GM18507 (cell line): Measurements from ENCODE around the gene EXOSC6.
"Not testable (repeated sequence)": the region's sequence is repeated elsewhere in the genome, so short reads cannot be mapped to it uniquely, and the experiment has no call there.

ENCODE experiments used
- DNase-seq: peaks from one replicate; pipeline ENCODE4 v3.0.0; 2011; ENCODE audit warnings: low read depth; ENCODE audit not compliant: insufficient read length; ENCODE audit errors: extremely low spot score
- FAIRE-seq: peaks from 2 replicates; lab custom pipeline; 2011; peaks lifted over from hg19 to GRCh38; lab: Jason Lieb, UNC

The EXOSC6 gene

GRCh38 chr16:70251629-70252354, at the start of gene EXOSC6:
TSS of gene EXOSC6 (minus strand) at chr16:70251940. CDS start at chr16:70251900, 40 bp downstream.
- peak; percentile 94 for DNase-seq
- FAIRE-seq: peak; percentile 70

- FAIRE-seq (no peak), DNase-seq (no peak)
Measured at GRCh38 chr16:70301121-70301520, 49.4 kb upstream of the EXOSC6 start.

GRCh38 chr16:70298988-70299938, 47.5 kb upstream of the EXOSC6 start, which contains the start of gene DDX19B:
TSS of gene DDX19B (plus strand) at chr16:70299186. CDS start at chr16:70299298, 112 bp downstream.
- DNase-seq (no peak), FAIRE-seq (peak; percentile 71)

GRCh38 chr16:70295634-70296033, 43.9 kb upstream of the EXOSC6 start:
- FAIRE-seq (no peak), DNase-seq (no peak)

- DNase-seq: no peak
- FAIRE-seq: no peak
Measured at GRCh38 chr16:70294385-70295025, 42.8 kb upstream of the EXOSC6 start.

GRCh38 chr16:70292148-70292547, 40.4 kb upstream of the EXOSC6 start:
- not testable (repeated sequence) for FAIRE-seq, DNase-seq

GRCh38 chr16:70290949-70291519, 39.3 kb upstream of the EXOSC6 start:
- no peak for FAIRE-seq

GRCh38 chr16:70289229-70290094, 37.7 kb upstream of the EXOSC6 start, which contains the start of gene AARS1:
TSS of gene AARS1 (minus strand) at chr16:70289506. CDS start at chr16:70282763, 6,743 bp downstream.
- peak; percentile 89 for FAIRE-seq
- DNase-seq: peak; percentile 86

More at GRCh38 chr16:70290949-70291519, 39.3 kb upstream of the EXOSC6 start:
- no peak for DNase-seq

GRCh38 chr16:70287304-70287971, 35.7 kb upstream of the EXOSC6 start:
- DNase-seq, FAIRE-seq: not testable (repeated sequence)

GRCh38 chr16:70276392-70276791, 24.7 kb upstream of the EXOSC6 start:
- DNase-seq: no peak
- FAIRE-seq: no peak

- no peak for FAIRE-seq
Measured at GRCh38 chr16:70271696-70272095, 20.0 kb upstream of the EXOSC6 start.

GRCh38 chr16:70270176-70270575, 18.4 kb upstream of the EXOSC6 start:
- FAIRE-seq (no peak), DNase-seq (no peak)

More at GRCh38 chr16:70271696-70272095, 20.0 kb upstream of the EXOSC6 start:
- DNase-seq: no peak

GRCh38 chr16:70269471-70269870, 17.7 kb upstream of the EXOSC6 start:
- DNase-seq (no peak), FAIRE-seq (no peak)

GRCh38 chr16:70267922-70268321, 16.2 kb upstream of the EXOSC6 start:
- DNase-seq, FAIRE-seq: not testable (repeated sequence)

GRCh38 chr16:70267516-70267915, 15.8 kb upstream of the EXOSC6 start:
- FAIRE-seq (peak; percentile 38), DNase-seq (no peak)

GRCh38 chr16:70259903-70260302, 8.2 kb upstream of the EXOSC6 start:
- not testable (repeated sequence) for DNase-seq, FAIRE-seq

- FAIRE-seq (no peak), DNase-seq (no peak)
Measured at GRCh38 chr16:70258946-70259345, 7.2 kb upstream of the EXOSC6 start.

- FAIRE-seq (no peak), DNase-seq (no peak)
Measured at GRCh38 chr16:70258065-70258464, 6.3 kb upstream of the EXOSC6 start.
